ENCODE measurements around the gene MRPL42.
A peak's percentile ranks its signal among the peaks of the same experiment; 100 is the strongest.

The MRPL42 gene

DNA sequence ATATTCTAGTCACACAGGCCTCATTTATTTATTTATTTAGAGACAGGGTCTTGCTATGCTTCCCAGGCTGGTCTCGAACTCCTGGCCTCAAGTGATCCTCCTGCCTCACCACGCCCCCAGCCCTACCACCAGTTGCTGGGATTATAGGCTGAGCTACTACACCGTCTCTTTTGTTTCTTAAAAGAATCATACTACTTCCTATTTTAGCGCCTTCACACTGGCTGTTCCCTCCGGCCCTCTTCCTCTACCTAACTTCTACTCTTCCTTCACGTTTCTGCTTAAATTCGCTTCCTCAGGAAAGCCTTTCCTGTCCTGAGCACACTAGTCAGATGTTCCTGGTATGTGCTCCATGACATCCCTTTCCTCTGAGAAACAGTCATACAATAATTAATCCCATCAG lies 6.4 kb upstream of the MRPL42 start:
- TF ChIP-seq, protein P1, sequence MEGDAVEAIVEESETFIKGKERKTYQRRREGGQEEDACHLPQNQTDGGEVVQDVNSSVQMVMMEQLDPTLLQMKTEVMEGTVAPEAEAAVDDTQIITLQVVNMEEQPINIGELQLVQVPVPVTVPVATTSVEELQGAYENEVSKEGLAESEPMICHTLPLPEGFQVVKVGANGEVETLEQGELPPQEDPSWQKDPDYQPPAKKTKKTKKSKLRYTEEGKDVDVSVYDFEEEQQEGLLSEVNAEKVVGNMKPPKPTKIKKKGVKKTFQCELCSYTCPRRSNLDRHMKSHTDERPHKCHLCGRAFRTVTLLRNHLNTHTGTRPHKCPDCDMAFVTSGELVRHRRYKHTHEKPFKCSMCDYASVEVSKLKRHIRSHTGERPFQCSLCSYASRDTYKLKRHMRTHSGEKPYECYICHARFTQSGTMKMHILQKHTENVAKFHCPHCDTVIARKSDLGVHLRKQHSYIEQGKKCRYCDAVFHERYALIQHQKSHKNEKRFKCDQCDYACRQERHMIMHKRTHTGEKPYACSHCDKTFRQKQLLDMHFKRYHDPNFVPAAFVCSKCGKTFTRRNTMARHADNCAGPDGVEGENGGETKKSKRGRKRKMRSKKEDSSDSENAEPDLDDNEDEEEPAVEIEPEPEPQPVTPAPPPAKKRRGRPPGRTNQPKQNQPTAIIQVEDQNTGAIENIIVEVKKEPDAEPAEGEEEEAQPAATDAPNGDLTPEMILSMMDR (IDR thresholded peaks at IDR 0.05; ENCODE audit: borderline replicate concordance, insufficient read depth, low read depth, low read length) = no peak
- H3K4me3 ChIP-seq (ENCODE audit: low read depth, low read length) = no peak overlapping the region

DNA sequence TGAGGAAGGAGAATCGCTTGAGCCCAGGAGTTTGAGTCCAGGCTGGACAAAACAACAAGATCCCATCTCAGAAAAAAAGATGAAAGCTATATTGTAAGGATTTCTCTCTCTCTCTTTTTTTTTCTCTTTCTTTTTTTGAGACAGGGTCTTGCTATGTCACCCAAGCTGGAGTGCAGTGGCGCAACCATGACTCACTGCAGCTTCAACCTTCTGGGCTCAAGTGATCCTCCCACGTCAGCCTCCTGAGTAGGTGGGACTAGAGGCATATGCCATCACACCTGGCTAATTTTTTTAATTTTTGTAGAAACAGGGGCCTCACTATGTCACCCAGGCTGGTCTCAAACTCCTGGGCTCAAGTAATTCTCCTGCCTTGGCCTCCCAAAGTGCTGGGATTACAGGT lies 5.8 kb upstream of the MRPL42 start:
- no peak overlapping the region for H3K4me3 ChIP-seq (ENCODE audit: low read depth, low read length)
- TF ChIP-seq, protein P1 (IDR thresholded peaks at IDR 0.05; ENCODE audit: borderline replicate concordance, insufficient read depth, low read depth, low read length) = no peak

DNA sequence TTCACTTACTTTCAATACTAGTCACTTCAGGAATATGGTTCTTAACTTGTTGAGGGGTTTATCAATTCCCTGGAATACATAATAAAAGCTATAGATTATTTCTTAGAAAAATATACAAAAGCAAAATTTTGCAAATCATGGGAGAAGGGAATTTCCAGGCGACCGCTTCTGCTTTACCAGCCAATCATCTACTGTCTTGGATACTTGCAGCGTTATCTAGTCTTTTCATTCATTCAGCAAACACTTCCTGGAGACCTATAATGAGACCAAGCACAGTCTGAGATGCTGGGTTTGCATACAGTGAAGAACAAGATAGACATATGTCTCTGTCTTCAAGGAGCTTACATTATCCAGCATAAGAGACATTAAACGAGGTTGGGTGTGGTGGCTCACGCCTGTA lies 1.5 kb upstream of the MRPL42 start:
- TF ChIP-seq, protein P1 (IDR thresholded peaks at IDR 0.05; ENCODE audit: borderline replicate concordance, insufficient read depth, low read depth, low read length) = no peak
- no peak overlapping the region for H3K4me3 ChIP-seq (ENCODE audit: low read depth, low read length)

DNA sequence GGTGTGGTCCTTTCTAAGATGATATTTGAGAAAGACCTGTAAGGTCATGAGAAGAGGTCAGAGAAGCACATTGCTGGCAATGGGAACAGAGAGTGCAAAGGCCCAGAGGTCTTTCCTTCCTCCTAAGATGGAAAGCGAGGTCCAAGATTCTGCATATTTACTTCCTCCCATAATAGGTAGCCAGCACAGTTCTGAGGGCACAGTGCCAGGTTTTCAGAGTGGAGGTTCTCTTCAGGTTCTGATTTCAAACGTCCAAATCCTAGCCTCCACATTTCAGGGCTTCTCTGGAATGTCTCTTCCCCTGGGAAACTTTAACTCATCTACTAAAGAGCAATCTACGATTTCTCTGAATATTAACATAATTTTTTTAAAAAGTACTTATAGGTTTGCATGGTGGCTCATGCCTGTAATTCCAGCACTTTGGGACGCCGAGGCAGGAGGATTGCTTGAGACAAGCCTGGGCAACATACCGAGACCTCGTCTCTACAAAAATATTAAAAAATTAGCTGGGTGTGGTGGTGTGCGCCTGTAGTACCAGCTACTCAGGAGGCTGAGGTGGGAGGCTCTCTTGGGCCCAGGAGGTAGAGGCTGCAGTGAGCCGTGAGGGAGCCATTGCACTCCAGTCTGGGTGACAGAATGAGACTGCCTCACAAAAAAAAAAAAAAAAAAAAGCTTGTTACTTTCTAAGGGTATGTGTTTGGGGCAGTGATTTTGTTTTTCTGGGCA lies 526 bp upstream of the MRPL42 start:
- TF ChIP-seq, protein P1 (IDR thresholded peaks at IDR 0.05; ENCODE audit: borderline replicate concordance, insufficient read depth, low read depth, low read length) = no peak
- H3K4me3 ChIP-seq (ENCODE audit: low read depth, low read length) = peak overlapping the region; percentile 69

DNA sequence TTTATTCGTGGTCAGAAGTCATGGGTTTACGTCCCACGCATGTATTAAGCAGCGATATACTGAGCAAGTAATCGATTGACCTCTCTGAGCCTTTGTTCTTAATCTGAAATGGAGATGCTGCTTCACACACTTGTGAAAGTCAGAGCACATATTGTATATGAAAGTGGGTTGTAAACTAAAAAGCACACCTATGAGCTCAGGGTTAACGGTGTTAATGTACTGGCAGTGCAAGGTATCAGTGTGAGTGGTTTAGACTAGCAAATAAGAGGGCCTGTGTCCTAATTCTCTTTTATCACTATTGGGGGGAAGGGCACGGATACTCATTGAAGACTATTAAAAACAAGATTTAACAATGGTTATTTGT lies 676 bp downstream of the MRPL42 start:
- H3K4me3 ChIP-seq (ENCODE audit: low read depth, low read length) = peak overlapping the region; percentile 69
- TF ChIP-seq, protein P1 (IDR thresholded peaks at IDR 0.05; ENCODE audit: borderline replicate concordance, insufficient read depth, low read depth, low read length) = no peak

DNA sequence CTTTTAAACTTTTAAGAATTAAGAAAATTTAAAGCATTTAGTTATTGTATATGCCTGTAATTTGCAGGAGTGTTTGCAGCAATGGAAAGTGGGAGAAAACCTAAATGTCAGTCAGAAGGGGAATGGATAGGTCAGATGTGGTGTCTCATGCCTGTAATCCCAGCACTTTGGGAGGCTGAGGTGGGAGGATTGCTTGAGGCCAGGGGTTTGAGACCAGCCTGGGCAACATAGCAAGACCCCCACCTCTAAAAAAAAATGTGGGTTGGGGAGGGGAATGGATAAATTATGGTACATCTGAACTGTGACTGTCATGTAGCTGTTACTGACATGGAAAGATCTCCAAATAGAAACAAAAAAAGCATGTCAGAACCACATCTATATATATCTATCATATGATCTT lies 2.1 kb downstream of the MRPL42 start:
- H3K4me3 ChIP-seq (ENCODE audit: low read depth, low read length) = no peak overlapping the region
- TF ChIP-seq, protein P1 (IDR thresholded peaks at IDR 0.05; ENCODE audit: borderline replicate concordance, insufficient read depth, low read depth, low read length) = no peak

DNA sequence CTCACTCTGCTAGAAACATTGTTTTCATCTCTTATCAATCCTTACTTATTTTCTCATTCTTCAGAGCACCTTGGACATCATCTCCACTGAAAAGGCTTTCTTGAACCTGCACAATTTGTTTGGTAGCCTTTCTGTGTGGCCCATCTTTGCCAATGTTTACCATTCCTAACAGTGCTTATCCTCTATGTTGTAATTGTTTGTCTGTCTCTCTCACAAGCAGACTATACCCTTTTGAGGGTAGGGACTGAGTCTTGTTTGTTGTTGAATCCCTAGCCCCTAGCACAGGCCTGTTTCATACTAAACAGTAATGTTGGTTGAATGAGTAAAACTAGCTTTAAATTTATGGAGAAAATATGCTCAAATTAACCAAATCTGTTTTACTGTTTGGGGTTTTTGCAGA lies 9.2 kb downstream of the MRPL42 start:
- TF ChIP-seq, protein P1 (IDR thresholded peaks at IDR 0.05; ENCODE audit: borderline replicate concordance, insufficient read depth, low read depth, low read length) = no peak
- no peak overlapping the region for H3K4me3 ChIP-seq (ENCODE audit: low read depth, low read length)
